HG03108 (cell line): ENCODE data around the gene P2RY12.

Experiments
- ATAC-seq: cut with Tn5 transposase; IDR thresholded peaks from one replicate; pipeline ENCODE4 v1.9.1; 2021; ENCODE audit warnings: moderate library complexity; ENCODE audit not compliant: unreplicated experiment

The P2RY12 gene

GRCh38 chr3:151309566-151309965 lies 75.0 kb downstream of the P2RY12 start:
- ATAC-seq, result no peak

DNA sequence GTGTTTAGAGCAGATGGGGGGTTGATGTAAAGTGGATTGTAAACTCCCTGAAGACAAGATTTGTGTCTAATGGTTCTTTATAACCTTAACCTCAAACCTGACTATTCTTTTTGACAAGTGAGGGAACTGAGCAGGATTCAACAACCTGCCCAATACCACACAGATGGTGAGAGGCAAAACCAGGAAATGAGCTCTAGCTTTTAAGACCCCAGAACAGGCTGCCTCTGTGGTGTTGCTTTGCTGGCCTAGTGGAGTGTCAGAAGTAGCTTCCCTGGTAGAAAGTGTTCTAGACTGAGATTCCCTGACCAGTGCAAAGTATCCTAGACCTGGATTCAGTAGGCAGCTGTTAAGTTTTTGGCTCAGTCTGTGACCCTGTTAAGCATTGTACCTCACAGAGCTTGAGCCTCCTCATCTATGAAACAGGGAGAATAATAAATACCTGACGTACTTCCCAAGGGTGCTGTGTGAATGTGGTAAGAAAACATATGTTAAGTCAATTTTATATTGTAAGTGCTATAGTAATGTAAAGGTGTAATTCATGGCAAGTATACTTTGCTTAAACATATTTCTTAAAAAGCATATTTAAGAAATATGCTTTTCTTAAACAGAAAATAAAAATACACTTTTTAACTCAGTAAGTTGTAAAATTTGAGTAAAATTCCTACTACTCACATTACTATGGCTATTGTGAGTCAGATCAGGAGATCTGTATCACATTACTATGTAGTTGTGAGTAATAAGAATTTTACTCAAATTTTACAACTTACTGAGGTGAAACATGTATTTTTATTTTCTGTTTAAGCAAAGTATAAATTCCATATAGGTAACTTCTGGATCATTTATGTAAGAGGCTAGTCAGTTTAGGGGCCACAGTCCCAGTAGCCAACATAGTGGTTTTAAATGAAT lies 76.7 kb downstream of the P2RY12 start:
- ATAC-seq, result no peak

DNA sequence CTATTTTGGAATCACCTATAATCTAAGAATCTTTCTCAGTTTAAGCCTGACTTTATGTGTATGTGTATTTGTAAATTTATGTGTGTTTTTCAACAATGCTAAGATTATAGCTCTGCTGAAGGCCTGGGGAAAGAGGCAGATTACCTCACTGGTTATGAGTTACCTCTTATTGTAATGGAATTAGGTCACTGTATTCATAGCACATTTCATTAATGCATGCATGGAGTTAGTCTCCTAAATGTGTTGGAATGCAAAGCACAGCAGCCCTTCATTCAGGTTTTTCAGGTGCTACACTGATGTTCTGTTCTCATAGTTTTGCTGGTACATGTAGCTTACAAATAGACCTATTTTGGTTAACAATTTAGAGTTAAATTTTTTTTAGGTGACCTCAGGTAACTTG lies 77.4 kb downstream of the P2RY12 start:
- no peak for ATAC-seq

GRCh38 chr3:151306168-151306810 lies 78.3 kb downstream of the P2RY12 start:
- no peak for ATAC-seq

DNA sequence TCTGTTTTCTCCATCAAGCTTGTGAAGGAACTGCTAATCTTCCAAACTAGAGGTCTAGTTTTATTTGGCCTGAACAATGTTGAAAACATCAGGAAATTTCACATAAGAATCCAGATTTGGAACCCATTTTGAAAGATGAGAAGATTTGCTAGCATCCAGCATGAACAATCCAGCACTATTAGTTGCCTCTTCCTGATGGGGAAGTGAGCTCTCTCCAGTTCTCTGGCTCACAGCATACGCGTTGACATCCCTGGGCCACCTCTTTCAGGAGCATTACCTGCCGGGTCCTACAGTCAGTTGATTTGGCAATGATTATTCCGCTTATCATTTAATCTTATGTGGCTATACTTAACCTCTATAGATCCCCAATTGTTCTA lies 78.8 kb downstream of the P2RY12 start:
- no peak for ATAC-seq

DNA sequence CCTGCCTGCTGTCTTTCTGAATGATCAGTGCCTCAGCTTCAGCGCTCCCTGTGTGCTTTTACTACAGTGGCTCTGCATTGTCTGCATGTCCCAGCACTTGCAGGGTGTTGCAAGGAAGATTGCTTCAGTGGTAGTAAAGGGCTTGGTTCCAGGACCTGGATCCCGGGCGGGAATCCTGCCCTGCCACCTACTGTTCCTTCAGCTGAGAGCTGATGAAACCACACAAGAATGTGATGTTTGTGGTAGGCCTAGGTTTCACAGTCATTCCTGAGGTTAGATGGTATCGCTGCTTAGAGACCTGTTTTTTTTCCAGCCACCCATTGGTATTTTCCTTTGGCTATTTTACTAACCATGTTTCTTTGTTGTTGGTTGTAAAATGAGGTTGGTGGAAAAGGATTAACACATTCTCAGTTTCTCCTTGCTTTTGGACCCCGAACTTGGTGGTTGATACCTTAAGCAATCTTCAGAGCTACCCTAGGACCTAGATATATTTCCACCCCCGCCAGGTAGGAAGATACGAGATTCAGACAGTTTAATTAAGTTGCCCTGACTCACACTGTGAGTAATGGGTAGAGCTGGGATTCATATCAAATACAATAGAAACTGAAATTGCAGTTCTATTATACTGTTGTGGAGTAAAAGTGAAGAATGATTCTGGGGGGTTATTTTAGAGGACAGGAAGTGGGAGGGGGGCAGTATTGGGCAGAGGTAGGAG lies 79.3 kb downstream of the P2RY12 start:
- no peak for ATAC-seq

- ATAC-seq, result no peak
These were observed 80.8 kb downstream of the P2RY12 start for GRCh38 chr3:151303751-151304150.

DNA sequence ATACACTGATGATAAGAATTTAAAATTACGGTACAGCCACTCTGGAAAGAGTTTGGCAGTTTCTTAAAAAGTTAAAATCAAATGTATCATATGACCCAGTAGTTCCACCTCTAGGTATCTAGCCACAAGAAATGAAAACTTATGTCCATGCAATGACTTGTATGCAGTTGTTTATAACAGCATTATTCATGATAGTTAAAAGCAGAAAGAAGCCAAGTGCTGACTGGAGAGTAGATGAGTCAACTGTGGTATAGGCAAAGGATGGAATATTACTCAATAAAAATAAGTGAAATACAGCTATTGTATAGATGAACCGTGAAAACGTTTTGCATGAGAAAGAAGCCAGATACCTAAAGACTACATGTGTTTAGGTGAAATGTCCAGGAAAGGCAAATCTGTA lies 82.8 kb downstream of the P2RY12 start:
- ATAC-seq, result no peak

GRCh38 chr3:151300539-151300938 lies 84.0 kb downstream of the P2RY12 start:
- ATAC-seq, result no peak

DNA sequence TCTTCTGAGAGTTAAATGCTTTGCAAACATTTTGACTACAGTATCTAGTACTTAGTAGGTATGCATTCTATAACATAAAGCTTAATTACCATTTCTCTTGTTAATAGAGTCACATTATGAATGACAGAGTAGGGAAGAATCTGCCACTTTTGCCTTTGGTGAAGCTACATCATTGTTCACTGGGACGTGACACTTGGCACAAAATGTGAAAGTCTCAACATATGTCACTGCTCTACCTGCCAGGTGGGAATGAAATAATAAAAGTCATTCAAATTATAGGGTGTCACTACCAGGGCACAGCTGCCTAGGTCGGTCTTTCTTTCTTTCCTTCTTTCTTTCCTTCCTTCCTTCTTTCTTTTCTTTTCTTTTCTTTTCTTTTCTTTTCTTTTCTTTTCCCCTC lies 85.5 kb downstream of the P2RY12 start:
- no peak for ATAC-seq

DNA sequence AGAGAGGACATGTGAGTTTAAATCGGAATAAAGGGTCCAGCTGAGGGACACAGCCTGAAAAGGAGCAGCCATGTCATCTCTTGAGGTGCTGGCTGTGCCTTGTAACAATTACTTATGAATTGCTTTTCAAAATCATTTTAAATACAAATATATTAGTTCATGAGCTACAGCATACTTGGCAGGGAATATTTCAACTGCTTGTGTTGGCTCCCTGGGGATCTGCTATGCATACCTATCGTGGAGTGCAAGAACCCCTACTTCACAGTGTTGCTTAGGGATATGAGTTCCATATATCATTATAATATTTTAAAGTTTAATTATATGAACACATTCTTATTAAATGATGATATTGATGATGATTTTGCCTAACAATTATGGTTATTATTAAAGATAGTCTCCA lies 87.1 kb downstream of the P2RY12 start:
- ATAC-seq, result no peak

DNA sequence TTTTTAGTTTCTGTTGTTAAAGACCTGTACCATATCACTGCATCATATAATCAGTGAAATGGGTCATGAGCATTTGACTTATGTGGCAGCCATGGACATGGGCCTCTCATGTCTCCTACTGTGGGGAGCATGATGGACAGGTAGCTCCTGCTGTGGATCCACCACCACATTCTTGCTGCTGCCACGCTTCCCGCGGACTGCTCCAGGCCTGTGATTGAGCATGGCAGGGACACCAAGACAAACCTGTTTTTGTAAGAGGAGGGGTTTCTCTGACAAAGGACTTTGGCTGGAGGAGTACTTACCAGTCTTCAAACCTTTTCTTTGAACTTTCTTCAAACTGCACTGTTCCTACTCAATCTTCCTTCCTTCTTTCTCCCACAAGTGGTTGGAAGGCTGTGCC lies 88.3 kb downstream of the P2RY12 start:
- no peak for ATAC-seq

- ATAC-seq, result no peak
These were observed 91.4 kb downstream of the P2RY12 start for GRCh38 chr3:151293127-151293526.

- no peak for ATAC-seq
These were observed 93.9 kb downstream of the P2RY12 start for GRCh38 chr3:151290673-151291072.

- no peak for ATAC-seq
These were observed 95.1 kb downstream of the P2RY12 start for GRCh38 chr3:151289445-151289844.
